MM.1S (cell line): Measurements from ENCODE around the gene GRIA4.

Source experiments
- EZH2phosphoT487 ChIP-seq: fragments of 300-600 bp; sonication (generic); IDR thresholded peaks from 2 replicates; pipeline ENCODE4 v1.6.1; 2018; ENCODE audit warnings: antibody characterized with exemption, low read length
- TF ChIP-seq, protein P1 (sequence below): fragments of 300-600 bp; sonication (generic); IDR thresholded peaks from 2 replicates; pipeline ENCODE4 v1.5.1; 2016; ENCODE audit warnings: antibody characterized with exemption, low read length, mixed read lengths

DNA sequence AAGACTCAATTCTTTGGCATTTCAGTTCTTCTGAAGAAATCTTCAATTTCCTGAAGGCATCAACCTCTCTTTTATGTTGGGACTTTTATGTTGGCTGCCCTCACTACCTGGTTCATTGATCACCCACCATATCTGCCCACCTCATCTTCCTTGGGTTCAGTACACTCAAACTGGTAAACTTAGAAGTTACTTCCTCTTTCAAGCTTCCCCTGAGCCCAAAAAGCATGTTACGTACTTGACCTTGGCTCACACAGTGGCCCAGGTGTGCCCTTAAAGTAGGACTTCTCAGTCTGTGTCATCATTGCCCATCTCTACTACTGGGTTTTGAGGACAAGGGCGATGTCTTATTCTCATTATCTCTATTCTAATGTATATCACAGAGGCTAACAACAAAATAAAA is 86.1 kb downstream of the GRIA4 start:
- TF ChIP-seq, protein P1, sequence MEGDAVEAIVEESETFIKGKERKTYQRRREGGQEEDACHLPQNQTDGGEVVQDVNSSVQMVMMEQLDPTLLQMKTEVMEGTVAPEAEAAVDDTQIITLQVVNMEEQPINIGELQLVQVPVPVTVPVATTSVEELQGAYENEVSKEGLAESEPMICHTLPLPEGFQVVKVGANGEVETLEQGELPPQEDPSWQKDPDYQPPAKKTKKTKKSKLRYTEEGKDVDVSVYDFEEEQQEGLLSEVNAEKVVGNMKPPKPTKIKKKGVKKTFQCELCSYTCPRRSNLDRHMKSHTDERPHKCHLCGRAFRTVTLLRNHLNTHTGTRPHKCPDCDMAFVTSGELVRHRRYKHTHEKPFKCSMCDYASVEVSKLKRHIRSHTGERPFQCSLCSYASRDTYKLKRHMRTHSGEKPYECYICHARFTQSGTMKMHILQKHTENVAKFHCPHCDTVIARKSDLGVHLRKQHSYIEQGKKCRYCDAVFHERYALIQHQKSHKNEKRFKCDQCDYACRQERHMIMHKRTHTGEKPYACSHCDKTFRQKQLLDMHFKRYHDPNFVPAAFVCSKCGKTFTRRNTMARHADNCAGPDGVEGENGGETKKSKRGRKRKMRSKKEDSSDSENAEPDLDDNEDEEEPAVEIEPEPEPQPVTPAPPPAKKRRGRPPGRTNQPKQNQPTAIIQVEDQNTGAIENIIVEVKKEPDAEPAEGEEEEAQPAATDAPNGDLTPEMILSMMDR = no peak
- no peak for TF ChIP-seq EZH2phosphoT487
